Activated CD8-positive, alpha-beta memory T cell treated with anti-CD3 and anti-CD28 coated beads for 4 hours (primary cell): ENCODE measurements around the gene ELAVL4.

Source experiments
- DNase-seq, 2 donors: peaks; one replicate each; pipeline ENCODE4 v3.0.0-alpha.2; 2020; ENCODE audit warnings: low read depth in 2 of 2

The ELAVL4 gene

DNA sequence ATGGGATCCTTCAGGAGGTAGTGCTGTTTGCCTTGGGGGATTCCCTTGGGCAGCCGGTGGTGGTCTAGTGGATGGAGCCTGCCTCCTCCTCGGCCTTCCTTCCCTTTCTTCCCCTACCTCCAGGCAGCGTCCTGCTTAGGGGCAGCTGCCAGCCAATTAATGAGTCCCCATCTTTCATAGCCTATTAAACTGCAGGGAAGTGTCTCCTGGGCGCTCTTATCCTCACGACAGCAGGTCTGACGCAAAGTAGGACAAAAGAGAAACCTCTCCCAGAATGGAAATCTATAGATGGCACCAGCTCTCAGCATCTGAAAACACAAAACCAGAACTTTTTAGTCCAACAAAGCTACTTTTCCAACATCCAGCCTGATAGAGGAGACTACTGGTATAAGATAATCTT is 69.3 kb downstream of the ELAVL4 start:
- no peak for DNase-seq

DNA sequence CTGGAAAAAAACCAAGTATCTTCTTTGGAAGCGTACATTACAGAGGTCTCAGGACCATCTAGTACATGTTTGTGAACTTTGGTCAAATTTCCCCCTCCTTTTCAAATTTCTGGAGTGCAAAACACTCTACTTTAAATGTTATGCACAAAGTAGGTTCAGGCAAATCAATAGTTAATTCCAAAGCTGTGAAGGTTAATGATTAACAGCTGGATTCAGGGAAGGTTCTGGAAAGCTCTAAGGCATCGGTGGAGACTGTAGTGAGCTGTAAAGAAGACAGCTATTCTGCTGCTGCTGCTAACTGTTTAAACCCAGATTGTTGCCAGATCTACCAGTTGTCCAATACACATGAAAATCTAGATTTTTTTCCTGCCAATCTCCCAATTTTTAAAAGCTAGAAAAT is 70.9 kb downstream of the ELAVL4 start:
- no peak for DNase-seq

DNA sequence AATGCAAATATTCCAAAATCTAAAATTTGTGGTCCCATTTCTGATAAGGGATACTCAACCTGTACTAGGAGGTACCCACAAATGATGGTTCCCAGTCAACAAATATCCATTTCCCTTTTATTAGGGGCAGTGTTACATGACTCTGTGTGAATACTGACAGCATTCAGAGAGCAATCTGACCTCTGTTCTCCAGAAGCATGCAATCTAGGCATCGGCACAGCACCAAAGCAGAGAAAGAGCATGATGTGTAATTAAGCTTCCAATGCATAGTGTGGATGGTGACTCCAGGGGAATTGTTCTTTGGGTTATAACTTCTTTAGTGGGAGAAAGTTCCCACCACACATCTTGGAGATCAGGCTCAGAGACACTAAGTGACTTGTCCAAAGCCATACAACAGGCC is 71.6 kb downstream of the ELAVL4 start:
- no peak for DNase-seq

DNA sequence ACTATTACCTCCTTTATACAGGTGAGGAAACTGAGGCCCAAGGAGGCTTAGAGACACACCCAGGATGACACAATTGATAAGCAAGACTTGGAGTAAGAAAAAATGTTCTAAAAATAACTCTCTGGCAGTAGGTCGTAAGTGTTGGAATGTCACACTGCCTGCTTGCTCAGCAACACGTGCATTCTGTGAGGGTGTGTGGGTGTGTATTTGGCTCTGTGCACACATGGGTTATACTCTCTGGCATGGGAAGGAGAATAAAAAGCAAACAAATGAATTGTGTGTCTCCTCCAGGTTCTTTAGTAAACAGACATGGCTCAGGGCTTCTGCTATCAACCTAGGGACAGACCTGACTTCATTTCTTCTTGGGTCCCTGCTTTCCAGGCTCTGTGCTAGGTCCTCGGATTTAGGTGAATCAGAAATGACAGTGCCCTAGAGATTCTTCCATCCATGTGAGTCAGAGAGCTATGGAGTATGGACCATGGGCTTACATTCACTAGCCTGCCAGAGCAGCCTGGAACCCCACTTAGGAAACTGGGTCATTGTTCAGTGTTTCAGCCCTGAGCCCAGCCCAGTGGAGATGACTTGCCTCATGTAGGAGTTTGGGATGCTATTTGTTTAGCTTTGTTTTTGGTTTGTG is 72.4 kb downstream of the ELAVL4 start:
- no peak for DNase-seq

DNA sequence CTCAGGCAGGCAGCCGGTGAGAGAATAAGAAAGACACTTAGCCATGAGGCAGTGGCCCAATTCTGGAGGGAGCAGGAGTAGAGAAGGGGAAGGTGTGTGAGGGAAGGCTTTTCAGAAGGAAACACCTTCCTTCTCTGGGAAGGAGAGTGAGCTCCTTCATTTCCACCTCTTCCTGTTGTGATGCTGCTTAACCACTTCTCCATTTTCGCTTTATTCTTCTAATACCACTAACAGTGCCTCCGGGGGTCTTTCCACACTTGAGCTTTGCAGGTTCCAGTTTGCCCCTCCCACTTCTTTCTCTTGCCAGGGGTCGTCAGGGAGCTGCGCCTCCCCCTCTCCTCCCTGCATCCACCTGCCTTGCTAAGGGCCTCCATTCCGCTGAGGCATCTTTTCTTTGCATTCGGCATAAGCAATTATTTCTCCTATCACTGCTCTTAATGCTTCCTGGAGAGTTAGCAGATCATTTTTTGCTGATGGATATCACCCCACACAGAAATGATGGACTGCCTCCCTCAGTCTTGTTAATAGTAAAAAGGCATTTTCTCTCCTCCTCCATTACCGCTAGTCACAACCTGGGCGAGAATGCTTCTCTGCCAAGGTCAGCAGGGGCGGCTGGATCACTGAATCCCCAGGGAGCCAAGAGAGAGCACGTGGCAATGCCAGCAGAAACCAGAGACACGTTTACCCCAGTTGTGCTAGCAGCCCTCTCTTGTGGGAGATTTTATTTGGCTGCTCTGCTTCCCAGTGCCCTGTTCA is 74.8 kb downstream of the ELAVL4 start:
- DNase-seq = no peak

DNA sequence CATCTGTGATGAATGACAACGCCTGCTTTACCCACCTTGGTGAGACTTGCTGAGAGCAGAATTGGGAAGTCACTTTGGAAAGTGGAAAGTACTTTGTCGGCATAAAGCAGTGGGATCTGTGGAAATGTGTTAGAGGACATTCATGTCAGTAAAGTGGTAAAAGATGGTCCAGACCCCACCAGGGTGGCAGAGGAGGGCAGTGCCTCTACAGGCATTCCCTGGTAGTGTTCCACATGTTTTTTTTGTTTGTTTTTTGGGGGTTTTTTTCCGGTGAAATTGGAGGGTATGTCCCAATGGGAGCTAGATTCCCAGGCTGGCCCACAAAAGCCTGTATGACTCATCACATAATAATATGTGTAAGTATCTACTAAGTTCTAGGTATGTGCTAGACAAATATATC is 80.6 kb downstream of the ELAVL4 start:
- DNase-seq = no peak

DNA sequence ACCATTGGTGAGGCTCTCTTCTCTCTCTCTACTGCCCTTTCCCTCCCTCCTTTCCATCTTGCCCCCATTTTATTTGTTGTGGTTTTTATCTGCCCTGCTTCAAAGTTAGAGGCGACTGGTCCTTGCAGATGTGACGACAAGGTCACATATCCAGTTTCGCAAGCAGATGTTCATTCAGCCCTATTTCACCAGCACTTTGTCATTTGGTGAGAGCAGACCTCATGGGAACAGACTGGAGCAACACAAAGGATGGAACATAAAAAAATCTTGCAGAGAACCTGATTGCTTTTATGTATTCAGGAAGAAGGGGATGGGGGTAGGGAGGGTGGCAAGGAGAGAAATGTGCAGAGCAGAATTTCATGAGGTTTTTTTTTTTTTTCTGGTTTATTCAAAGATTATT is 84.3 kb downstream of the ELAVL4 start:
- no peak for DNase-seq

DNA sequence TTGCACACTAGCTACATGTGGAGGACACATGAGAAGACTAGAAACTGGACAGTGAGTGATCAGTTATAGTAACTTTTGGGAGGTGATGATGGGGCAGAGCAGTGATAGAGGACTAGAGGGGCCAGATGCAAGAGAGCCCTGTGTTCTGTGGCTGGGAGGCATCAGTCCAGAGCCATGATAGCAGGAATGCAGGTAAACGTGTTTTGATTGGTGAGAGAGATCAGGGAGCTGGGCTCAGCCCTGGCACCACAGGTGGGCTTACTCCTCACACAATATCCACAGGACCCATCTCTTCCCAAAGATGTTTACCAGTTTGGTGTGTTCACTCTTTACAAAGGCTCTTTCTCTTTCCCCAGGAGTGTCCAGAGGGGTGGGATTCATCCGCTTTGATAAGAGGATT is 86.5 kb downstream of the ELAVL4 start:
- DNase-seq = no peak

DNA sequence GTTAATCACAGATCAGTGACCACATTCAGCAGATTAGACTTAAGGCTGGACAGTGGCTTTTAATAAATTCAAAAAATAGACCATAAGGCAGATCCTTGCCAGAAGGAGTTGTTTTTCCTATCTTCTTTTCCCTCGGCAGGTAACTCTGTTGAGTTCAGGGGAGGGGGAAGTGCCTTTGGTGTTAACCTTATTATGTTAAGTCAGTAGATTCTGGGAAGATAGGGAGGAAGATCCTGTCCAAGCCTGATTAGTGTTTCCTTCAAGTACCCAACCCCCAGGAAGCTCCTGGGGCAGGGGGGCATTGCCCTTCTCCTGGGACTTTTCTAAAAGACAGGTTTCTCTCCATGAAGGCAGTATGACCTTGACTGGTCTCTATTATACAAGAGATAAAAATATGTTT is 87.4 kb downstream of the ELAVL4 start:
- DNase-seq = no peak

DNA sequence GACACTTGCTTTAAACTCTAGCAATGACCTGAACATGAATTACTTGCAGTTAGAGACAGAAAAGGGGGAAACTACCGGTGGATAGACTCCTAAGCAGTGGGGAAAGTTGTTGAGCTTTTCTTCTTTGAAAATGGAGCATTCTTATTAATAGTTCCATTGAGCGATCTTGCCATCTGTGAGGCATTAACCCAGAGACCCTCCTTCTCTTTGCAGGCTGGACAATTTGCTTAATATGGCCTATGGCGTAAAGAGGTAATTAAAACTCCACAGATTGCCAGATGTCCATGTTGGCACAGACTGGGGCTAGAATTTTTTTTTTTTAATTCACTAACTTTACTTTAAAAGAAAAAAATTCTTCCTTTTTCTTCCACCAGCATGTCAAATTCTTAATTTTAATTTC is 88.5 kb downstream of the ELAVL4 start:
- DNase-seq = no peak

DNA sequence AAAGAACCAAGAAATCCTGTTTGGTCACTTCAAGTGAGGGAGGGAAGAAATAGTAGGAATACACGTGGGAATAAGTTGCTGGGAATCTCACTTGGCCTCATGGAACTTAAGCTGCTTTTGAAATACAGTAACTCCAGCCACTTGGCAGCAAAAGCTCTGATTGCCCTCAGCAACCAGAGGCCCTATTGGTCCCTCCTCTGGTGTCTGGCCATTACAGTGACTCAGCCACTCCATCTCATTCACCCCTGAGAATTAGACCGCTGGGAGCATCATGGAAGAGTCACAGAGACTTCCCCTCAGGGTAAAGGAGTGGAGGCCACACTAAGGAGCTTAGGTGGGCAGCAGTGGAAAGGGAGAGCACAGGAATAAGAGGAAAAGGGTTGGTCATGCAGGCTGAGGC is 99.6 kb downstream of the ELAVL4 start:
- DNase-seq = no peak

DNA sequence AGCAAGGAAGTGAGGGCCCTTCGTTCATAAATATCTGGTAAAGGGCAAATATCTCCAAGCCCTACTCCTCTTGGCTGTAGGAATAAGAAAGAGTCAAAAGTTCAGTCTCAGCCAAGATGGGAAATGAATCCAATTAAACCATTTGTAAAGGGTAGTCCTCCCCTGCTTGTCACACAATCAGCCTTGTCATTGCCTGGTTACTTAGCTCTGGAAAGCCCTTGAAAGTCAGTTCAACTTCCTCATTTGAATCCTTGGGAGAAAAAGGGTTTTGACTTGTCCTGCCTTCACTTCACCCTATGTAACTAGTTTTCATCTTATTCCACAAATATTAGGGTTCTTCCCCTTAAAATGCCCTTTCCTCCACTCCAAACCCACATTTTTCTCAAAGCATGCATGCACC is 100.0 kb downstream of the ELAVL4 start:
- DNase-seq = no peak

DNA sequence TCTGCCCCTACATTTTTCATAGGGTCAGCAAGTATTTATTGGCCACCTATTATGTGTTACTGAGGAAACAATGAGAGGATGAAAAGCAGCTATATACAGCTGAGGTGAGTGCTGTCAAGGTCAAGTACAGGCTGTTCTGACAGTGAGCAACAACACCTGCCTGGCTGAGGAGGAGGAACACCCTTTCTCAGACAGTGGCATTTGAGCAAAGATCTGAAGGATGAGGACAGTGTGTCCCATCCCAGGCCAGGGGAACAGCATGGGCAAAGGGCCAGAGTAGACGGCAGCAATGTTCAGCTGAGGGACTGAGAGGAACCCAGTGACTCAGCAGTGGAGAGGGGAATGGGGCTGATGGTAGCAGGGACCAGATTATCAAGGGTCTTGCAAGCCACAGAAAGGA is 101.0 kb downstream of the ELAVL4 start:
- no peak for DNase-seq

DNA sequence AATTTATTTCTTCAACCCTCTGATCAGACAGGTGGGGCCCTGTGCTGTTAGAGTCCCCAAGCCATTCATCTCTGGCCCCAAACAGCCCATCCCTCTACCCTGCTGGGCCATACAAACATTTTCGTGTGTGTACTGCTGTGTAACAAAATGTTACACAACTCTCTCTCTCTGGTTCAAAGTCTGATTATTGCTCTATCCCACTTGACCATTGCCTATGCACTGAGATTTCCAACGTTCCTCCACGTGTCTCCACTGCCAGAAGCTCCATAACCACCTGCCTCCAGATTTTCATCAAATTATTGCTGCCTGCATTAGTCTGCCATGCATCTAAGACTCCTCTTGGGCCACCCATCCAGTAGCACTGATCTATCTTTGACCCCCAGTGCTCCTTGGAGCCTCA is 104.8 kb downstream of the ELAVL4 start:
- no peak for DNase-seq

DNA sequence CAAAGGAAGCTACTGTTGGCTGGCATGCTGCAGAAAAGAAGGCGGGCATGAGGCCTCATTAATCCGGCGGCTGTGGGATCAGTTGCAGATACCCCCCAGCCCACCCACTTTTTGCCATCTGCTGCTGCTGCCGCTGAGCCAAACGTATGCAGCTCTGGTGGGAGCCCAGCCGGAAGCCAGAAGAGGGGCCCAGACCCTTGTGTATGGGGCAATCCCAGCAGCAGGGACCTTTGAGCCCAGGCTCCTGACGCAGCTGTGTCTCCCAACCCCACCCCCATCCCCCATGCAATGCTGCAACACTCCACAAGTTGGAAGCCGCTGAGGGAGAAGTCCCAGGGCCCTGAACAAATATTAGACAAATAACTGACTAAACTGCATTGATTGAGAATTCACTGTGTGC is 106.0 kb downstream of the ELAVL4 start:
- DNase-seq = no peak

DNA sequence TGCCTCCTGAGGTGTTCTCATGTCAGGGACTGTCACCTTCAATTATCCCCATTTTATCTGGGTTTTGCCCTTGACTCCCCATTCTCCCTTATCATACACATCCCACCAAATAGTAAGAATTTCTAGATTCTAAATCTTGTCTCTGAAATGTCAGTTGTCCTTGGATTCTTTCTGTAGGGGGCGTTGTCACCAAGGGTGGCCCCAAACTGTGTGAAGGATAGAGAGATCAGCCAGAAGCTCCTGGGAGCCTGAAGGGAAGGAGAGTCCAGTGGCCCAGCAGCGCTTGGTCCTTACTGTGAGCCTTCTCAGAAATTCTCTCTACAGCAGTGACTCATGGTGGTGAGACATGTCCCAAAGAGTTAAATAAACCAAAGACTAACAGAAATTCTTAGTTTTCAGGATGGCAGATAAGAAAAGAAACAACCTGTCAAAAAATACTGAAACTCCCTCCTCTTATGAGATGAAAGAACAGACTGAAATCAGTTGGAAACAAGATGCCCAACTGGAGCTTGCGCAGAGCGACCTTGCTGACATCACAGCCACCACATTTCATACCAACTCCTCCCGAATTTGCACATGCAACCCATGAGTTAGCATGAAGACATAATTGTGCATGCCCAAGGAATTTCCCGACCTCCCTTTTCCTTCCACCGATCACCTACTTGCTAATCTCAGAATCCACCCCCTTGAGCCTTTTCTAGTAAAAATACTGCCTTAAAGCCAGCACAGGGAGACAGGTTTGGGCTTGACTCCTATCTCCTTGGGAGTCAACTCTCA is 109.8 kb downstream of the ELAVL4 start:
- no peak for DNase-seq

DNA sequence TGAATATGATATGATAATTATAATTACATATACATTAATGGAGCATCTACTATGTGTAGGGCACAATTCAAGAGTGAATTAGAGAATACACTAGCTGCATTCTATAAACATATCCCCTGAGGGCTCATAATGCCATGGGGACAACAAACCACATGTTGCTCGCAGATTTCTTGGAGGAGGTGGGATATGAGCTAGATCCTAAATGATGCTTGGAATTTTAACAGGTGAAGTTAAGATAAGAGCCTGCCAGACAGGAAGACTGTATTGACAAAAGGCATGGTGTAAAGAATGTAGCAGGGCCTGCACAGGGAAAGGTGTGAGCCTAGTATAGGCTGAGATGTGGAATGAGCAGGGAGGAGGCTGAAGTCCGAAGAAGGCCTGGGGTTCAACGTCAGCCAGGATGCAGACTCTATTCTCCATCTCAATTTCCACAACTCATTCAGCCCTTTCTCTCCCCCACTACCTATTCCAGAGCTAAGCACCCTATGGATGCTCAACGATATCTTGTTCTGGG is 120.2 kb downstream of the ELAVL4 start:
- no peak for DNase-seq

DNA sequence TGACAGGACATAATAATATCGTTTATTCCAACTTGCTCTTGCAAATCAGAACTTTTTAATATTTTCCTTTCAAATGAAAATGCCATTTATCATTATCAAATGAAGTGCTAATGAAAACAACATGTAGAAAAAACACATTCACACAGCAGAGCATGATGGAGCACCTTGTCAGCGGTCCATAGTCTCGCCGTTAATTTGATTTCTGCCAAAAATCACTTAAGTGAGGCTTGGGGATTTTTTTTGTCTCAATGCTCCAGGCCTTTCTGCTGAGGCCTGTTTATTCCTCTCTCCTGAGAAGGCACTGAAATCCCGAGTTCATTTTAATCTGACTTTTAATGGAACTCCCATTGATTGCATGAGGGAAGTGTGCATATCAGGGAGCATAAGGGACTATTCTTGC is 122.5 kb downstream of the ELAVL4 start:
- no peak for DNase-seq

DNA sequence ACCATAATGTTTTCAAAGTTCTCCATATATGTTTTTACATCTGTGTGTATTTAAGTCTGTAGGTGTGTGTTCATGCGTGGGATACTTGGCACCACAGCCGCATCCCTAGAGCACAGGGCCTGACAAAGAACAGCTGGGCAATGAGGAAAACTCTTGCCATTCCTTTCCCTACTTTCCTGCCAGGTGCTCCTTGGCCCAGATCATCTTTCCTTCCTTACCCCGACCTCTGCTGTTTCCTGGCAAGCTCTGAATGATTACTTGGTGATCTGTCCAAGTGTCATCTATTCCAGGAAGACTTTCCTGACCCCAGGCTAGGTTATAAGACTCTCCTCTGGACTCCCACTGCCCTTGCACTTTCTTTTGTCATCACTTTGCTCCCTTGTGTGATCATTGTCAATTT is 123.6 kb downstream of the ELAVL4 start:
- DNase-seq = no peak

DNA sequence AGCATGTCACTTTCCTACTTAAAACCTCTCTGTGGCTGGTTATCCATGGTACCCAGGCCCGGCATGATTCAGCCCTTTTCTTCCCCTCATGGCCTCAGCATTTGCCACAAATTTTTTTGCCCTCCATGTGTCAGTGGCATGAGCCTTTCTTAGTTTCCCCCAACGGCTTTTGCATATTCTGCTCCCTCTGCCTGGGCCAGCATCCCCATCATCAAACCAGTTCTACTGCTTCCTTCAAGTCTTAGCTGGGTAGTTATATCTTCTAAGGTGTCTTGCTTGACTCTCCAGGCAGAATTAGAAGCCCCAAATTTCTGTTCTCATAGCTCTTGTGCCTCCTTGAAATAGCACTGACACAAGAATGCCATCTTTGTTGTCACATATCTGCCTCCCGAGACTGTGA is 127.9 kb downstream of the ELAVL4 start:
- no peak for DNase-seq

DNA sequence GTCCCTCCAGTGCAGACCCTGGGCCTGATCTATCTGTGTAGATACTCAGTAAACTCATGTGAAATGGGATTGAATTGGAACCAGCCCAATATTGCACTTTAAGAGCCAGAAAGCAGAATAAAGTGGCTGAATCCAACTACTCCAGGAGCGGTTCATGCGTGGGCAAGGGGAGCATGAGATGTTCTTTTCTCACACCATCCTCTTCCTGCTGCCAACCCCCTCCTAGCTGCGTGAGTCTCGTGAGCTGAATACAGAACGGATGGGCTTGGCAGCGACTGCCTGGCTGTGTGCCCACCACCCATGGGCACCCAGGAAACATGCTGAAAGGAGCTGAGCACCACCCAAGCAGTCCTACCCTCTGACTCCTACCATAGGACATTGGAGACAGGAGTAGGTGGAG is 128.3 kb downstream of the ELAVL4 start:
- DNase-seq = no peak

DNA sequence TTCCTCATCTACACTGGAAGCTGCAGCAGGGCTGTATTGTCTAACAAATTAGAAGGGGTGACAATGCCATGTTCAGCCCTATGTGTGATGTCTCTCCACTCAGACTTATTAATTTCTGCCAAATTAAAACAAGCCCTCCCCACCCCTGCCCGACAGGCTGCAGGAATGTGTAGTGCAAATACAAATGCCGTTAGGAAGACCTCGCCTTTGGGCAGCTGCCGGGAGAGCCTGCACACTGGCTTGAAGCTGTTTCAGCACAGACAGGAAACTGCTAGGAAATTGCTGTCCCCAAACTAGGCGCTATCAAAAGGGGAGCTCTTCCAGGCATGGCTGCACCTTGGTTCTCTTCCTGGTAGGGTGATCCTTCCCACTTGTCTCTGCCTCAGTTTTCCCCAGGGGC is 135.2 kb downstream of the ELAVL4 start:
- DNase-seq = no peak

DNA sequence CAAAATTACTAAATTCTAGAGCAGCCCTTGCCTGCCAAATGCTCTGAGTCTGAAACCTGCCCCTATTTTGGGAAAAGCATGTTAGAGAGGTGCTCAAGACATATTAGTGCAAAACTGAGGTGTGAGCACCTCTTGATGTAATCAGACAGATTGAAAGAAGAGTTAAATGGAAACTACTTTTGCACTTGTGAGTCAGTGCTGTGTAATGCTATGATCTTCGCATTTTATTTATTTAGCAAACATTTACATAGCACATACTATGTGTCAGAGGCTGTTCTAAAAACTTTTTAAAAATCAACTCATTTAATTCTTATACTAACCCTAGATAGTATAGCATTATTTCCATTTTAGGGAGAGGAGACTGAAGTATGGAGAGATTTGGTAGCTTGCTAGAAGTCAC is 138.1 kb downstream of the ELAVL4 start:
- DNase-seq = no peak
